ENCODE results near the gene FTSJ3.
"Not testable (repeated sequence)": the region's sequence is repeated elsewhere in the genome, so short reads cannot be mapped to it uniquely, and the experiment has no call there.

The FTSJ3 gene

DNA sequence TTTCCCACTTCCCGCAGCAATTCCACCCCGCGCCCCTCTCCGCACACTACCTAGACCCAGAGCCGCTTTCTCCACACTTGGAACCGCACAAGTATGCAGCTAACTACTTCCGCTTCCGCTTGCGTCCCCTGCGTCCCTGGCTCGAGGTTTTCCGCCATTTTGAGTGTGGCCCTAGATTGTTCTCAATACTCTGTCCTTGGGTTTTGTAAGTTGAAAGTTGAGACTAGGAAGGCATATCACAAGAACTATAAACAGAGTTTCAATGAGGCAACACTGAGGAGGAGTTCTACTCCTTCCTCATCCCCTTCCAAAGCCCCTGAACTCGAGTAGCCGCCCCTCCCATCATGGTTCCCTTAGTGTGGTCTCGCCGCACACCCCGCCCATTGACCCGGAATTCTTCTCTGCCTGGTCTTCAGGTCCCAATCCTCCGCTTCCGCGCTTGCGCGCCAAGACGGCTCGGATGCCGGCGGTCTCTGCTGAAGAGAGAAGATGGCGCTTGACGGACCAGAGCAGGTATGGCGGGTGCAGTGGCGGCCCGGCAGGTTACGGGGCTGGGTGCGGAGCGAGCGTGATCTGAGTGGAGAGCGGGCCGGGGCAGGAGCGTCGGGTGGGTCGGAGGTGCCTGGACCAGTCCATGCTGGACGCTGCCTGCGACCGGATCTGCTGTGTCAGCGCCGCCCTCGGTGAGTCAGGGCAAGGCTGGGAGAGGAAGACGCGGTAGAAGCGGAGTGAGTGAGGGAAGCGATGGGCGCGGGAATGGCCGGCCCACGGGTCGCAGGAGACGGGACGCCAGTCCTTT lies at the start of gene FTSJ3, which contains the start of gene PSMC5:
FTSJ3 (minus strand) TSS at position 662 of the 799 bp plus-strand sequence. CDS start 761 bp downstream, outside the sequence.
PSMC5 (plus strand) TSS at position 430 of the 799 bp plus-strand sequence; CDS start at position 490, 60 bp downstream.
- peaks cover 81% of the 10 kb centered on the region for H3K4me1 Mint-ChIP-seq
- peak within 1 kb of the TSS; percentile 93 to 95 for H3K4me3 Mint-ChIP-seq
- peak within 1 kb of the TSS; percentile 99 to 100 for H3K27ac Mint-ChIP-seq
- no peaks in the 10 kb centered on the region for H3K9me3 Mint-ChIP-seq
- H3K27me3 Mint-ChIP-seq: no peaks in the 10 kb centered on the region
- DNase-seq (peak; percentile 94 to 95), ATAC-seq (peak; percentile 93)

- H3K27ac Mint-ChIP-seq, DNase-seq, ATAC-seq, H3K9me3 Mint-ChIP-seq, H3K4me1 Mint-ChIP-seq, H3K27me3 Mint-ChIP-seq, H3K4me3 Mint-ChIP-seq: not testable (repeated sequence)
Measured at GRCh38 chr17:63874693-63875092, 47.2 kb upstream of the FTSJ3 start.

- not testable (repeated sequence) for H3K4me3 Mint-ChIP-seq, H3K4me1 Mint-ChIP-seq, H3K9me3 Mint-ChIP-seq, DNase-seq, ATAC-seq, H3K27ac Mint-ChIP-seq, H3K27me3 Mint-ChIP-seq
Measured at GRCh38 chr17:63874061-63874626, 46.7 kb upstream of the FTSJ3 start.

DNA sequence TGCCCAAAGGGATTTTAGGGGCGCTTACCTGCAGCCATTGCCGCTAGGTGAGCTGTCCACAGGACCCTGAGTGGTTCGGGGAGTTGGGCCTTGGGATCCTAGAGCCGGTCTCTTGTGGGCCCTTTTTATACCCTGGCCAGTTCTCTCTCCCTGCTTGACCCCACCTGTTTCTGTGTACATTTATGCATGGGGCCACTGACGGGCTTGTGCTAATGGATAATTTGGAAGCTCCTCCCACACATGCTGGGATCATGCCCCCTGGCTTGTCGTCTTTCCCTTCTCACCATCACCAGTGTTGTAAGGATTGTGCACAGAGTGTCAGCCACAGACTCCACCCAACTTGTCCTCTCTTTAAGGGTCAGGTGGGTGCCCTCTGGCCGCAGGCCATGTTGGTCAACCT lies 46.1 kb upstream of the FTSJ3 start, which contains the start of gene CSH2:
CSH2 (minus strand) TSS at position 101 of the 400 bp plus-strand sequence; CDS start at position 38, 63 bp downstream.
- H3K27ac Mint-ChIP-seq, ATAC-seq, H3K27me3 Mint-ChIP-seq, H3K9me3 Mint-ChIP-seq, H3K4me3 Mint-ChIP-seq, DNase-seq, H3K4me1 Mint-ChIP-seq: not testable (repeated sequence)

DNA sequence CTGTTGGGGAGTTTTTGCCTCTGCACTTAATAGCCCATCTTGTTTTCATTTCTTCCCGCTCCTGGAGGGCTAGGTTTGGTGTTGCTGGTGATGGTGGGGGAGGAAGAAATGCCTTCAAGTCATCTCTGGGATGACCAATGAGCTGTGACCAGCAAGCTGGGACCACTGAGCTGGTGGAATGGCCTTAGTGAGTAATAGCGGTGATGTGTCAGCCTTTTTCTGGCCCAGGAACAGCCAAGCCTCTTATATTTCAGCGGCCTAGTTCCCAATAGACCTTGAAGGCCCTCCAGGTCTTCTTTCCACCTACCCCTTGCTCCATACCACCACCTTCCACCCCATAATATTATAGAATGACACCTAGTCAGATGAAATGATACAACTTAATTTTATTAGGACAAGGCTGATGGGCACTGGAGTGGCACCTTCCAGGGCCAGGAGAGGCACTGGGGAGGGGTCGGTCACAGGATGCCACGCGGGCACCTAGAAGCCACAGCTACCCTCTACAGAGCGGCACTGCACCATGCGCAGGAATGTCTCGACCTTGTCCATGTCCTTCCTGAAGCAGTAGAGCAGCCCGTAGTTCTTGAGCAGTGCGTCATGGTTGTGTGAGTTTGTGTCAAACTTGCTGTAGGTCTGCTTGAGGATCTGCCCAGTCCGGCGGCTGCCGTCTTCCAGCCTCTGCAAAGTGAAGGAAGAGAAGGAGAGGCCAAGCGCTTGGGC lies 44.3 kb upstream of the FTSJ3 start:
- not testable (repeated sequence) for H3K4me1 Mint-ChIP-seq, H3K9me3 Mint-ChIP-seq, DNase-seq, H3K4me3 Mint-ChIP-seq, H3K27ac Mint-ChIP-seq, H3K27me3 Mint-ChIP-seq, ATAC-seq

GRCh38 chr17:63870292-63870665 lies 42.8 kb upstream of the FTSJ3 start:
- H3K9me3 Mint-ChIP-seq, H3K4me1 Mint-ChIP-seq, H3K27ac Mint-ChIP-seq, DNase-seq, H3K27me3 Mint-ChIP-seq, H3K4me3 Mint-ChIP-seq, ATAC-seq: not testable (repeated sequence)

DNA sequence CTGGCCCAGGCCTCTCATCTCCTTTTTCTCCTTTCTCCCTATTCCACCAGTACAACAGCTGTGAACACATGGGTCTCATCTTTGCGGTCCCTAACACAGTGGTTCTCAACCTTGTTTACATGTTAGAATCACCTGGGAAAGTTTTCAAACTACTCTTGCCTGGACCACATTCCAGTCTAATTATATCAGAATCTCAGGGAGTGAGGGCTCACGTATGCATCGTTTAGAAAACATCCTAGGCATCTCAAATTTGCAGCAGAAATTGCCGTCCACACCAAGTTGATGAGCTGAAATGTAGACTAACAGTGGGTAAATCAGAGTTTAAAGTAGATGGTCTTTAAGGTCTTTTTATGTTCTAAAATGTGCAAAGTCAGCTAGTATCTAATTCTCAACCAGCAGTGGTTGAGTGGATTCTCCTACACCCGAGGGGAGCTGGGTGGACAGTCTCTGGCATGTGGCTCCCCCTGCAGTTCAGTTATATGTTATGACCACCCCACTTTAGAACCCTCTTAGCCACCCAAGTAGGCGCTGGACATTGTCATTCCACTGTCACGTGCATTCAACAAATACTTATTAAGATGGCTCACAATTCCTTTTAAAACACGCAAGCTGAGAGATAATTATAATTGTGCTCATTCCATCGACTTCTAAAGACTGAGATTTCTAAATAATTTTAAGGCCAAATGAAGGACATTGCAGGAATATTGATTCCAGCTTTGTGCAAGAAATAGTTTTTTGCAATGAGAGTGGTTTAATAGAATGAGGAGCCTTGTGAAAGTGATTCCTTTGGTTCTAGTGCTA lies 42.2 kb upstream of the FTSJ3 start:
- H3K9me3 Mint-ChIP-seq, DNase-seq, H3K27me3 Mint-ChIP-seq, H3K4me1 Mint-ChIP-seq, H3K27ac Mint-ChIP-seq, H3K4me3 Mint-ChIP-seq: not testable (repeated sequence)
- peak; percentile 45 for ATAC-seq

DNA sequence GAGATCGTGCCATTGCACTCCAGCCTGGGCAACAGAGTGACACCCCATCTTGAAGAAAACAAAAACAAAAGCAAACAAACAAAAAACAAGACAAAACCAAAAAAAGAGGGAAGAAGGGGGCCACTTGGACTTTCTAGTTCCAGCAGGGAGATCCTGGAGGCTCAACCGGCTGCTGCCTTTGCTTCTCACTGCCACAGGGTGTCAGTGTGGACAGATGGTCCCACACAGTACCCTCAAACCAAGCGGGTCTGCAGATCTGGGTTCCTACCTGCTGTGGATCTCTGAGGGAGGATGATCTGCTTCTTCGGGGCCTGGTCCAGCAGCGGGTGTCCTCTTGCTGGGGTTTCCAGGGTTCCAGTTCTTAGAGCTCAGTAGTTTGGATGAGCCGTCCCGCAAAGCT lies 39.2 kb upstream of the FTSJ3 start:
- not testable (repeated sequence) for H3K9me3 Mint-ChIP-seq, H3K27ac Mint-ChIP-seq, ATAC-seq, H3K27me3 Mint-ChIP-seq, DNase-seq, H3K4me3 Mint-ChIP-seq, H3K4me1 Mint-ChIP-seq

- Mint-ChIP-seq H3K4me3 (no peak overlapping the region), H3K4me1 (no peaks in the 10 kb centered on the region), H3K27me3 (peaks cover 15% of the 10 kb centered on the region), H3K27ac (no peak overlapping the region), H3K9me3 (no peaks in the 10 kb centered on the region)
- no peak for DNase-seq
- no peak for ATAC-seq
Measured at GRCh38 chr17:63859257-63859656, 31.8 kb upstream of the FTSJ3 start.

- not testable (repeated sequence) for H3K4me1 Mint-ChIP-seq, ATAC-seq, H3K27ac Mint-ChIP-seq, H3K4me3 Mint-ChIP-seq, H3K9me3 Mint-ChIP-seq, DNase-seq
- H3K27me3 Mint-ChIP-seq: peaks cover 15% of the 10 kb centered on the region
Measured at GRCh38 chr17:63856425-63856824, 29.0 kb upstream of the FTSJ3 start.

- peaks cover 12% of the 10 kb centered on the region for H3K27me3 Mint-ChIP-seq
- no peaks in the 10 kb centered on the region for H3K9me3 Mint-ChIP-seq
- ATAC-seq (no peak), DNase-seq (no peak)
- H3K4me1 Mint-ChIP-seq: no peaks in the 10 kb centered on the region
- H3K4me3 Mint-ChIP-seq: no peak overlapping the region
- no peak overlapping the region for H3K27ac Mint-ChIP-seq
Measured at GRCh38 chr17:63855185-63855584, 27.7 kb upstream of the FTSJ3 start.

DNA sequence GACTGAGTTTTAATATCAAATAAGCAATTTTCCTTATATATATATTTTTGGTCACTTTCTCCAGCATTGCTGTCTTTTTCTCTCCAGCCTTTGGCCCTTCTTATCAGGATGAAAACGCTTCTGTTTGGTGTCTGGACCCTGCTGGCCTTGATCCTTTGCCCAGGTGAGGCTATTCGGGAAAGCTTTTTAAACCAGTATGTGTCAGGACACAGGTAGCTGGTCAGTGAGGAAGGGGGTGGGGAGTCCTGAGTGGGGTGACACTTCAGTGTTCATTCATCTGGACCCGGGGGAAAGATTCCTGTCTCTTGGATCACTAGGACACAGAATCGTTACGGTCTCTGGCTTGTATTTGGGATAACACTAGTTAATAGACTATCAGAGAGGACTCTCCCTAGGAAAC lies 27.2 kb upstream of the FTSJ3 start:
- ATAC-seq (no peak), DNase-seq (no peak)
- peaks cover 8% of the 10 kb centered on the region for H3K27me3 Mint-ChIP-seq
- H3K27ac Mint-ChIP-seq: no peak overlapping the region
- H3K4me3 Mint-ChIP-seq: no peak overlapping the region
- H3K9me3 Mint-ChIP-seq: no peaks in the 10 kb centered on the region
- no peaks in the 10 kb centered on the region for H3K4me1 Mint-ChIP-seq

- ATAC-seq (no peak), DNase-seq (no peak)
- Mint-ChIP-seq H3K9me3 (peaks cover 2 to 6% of the 10 kb centered on the region in 2 donors), H3K27me3 (no peaks in the 10 kb centered on the region), H3K4me1 (peaks cover 10% of the 10 kb centered on the region), H3K4me3 (no peak overlapping the region), H3K27ac (no peak overlapping the region)
Measured at GRCh38 chr17:63853260-63853659, 25.8 kb upstream of the FTSJ3 start.

GRCh38 chr17:63850401-63850800 lies 22.9 kb upstream of the FTSJ3 start:
- ATAC-seq (no peak), DNase-seq (no peak)
- Mint-ChIP-seq H3K9me3 (peaks cover 9 to 11% of the 10 kb centered on the region in 2 donors), H3K27me3 (no peaks in the 10 kb centered on the region), H3K4me3 (no peak overlapping the region), H3K4me1 (peaks cover 16% of the 10 kb centered on the region), H3K27ac (no peak overlapping the region)
